ELR (cell line): ENCODE measurements around the gene SH3BP5L.
"Not testable (repeated sequence)": the region's sequence is repeated elsewhere in the genome, so short reads cannot be mapped to it uniquely, and the experiment has no call there.

Experiments used
- DNase-seq: peaks from one replicate; pipeline ENCODE4 v3.0.0-alpha.2; 2015; ENCODE audit warnings: low read depth

Gene SH3BP5L

GRCh38 chr1:248810000-248810726, 15.6 kb downstream of the SH3BP5L start:
- no peak for DNase-seq

- no peak for DNase-seq
These were observed 16.8 kb downstream of the SH3BP5L start for GRCh38 chr1:248808876-248809275.

DNA sequence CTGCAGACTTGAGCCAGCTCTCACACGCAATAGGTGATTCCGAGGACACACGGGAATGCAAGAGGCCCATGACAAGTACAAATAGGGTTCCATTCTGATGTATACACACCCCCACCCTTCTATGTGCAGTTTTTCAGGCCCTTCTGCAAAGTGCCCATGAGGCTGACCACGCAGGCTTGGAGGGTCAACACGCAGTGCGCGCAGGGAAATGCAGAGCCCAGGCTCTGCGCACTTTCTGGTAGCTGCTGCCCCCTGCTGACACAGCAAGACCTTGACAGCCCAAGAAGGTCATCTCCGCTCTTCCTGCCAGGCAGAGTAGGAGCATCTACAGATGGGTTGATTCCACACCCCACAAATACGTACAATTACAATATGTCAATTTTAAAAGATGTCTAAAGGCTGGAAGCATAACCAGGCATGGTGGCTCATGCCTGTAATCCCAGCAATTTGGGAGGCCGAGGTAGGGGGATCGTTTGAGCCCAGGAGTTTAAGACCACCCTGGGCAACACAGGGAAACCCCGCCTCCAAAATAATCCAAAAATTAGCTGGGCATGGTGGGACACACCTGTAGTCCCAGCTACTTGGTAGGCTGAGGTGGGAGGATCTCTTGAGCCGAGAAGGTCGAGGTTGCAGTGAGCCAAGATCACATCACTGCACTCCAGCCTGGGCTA, 18.5 kb downstream of the SH3BP5L start:
- DNase-seq = peak; percentile 57

GRCh38 chr1:248805876-248806275, 19.8 kb downstream of the SH3BP5L start:
- DNase-seq = peak; percentile 21

GRCh38 chr1:248804771-248805681, 20.7 kb downstream of the SH3BP5L start:
- no peak for DNase-seq

- DNase-seq = not testable (repeated sequence)
These were observed 22.2 kb downstream of the SH3BP5L start for GRCh38 chr1:248803501-248803900.

GRCh38 chr1:248802454-248802853, 23.3 kb downstream of the SH3BP5L start:
- no peak for DNase-seq

- no peak for DNase-seq
These were observed 25.3 kb downstream of the SH3BP5L start for GRCh38 chr1:248800459-248800858.

DNA sequence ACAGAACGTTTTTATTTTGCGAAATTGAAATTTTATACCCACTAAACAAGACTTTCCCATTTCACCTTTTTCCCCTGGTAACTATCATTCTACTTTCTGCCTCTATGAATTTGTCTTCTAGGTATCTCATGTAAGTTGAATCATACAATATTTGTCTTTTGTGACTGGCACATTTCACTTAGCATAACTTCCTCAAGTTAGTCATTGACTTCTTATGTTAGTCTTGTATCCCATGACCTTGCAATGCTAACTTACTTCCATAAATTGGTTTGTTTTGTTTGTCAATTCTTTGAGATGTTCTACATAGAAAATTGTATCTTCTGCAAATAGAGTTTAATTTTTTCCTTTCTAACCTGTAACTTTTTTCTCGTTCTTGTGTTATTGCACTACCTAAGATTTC, 26.9 kb downstream of the SH3BP5L start:
- DNase-seq = no peak

GRCh38 chr1:248794663-248795062, 31.1 kb downstream of the SH3BP5L start:
- not testable (repeated sequence) for DNase-seq

DNA sequence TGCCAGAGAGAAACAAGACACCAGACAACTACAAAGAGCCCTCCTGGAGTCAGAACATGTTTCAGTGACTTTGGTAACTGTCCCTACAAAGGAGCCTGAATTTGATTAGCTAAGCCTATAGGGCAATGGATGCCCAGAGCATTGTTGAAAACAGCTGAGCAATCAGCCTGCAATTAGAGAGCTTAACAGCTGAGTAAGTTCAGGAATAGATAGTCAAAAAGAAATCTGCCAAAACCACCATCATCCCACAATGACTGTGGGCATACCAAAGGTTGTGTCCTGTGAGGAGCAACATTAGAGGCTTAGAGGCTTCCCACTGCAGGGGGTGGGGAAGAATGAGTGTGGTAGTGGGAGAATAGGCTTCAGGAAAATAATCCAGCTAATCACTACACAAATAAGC, 32.1 kb downstream of the SH3BP5L start:
- no peak for DNase-seq

GRCh38 chr1:248792342-248792741, 33.4 kb downstream of the SH3BP5L start:
- DNase-seq = no peak

- DNase-seq = no peak
These were observed 34.7 kb downstream of the SH3BP5L start for GRCh38 chr1:248791010-248791409.

DNA sequence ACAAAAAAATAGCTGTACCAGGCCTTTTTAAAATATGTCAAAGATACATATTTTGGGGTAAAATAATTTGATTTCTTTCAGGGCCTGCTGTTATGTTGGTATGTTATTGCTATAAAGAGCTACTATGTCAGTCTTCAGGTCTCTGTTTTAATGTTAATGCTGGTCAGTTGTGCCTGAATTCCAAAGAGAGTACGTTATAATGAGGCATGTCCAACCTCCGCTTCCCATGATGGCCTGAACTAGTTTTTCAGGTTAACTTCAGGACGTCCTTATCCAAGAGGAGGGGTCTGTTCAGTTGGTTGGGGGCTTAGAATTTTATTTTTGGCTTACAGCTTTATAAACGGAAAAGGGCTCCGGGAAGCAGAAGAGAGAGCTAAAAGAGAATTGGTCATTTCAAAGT, 35.3 kb downstream of the SH3BP5L start:
- no peak for DNase-seq

GRCh38 chr1:248789337-248789736, 36.4 kb downstream of the SH3BP5L start:
- not testable (repeated sequence) for DNase-seq

DNA sequence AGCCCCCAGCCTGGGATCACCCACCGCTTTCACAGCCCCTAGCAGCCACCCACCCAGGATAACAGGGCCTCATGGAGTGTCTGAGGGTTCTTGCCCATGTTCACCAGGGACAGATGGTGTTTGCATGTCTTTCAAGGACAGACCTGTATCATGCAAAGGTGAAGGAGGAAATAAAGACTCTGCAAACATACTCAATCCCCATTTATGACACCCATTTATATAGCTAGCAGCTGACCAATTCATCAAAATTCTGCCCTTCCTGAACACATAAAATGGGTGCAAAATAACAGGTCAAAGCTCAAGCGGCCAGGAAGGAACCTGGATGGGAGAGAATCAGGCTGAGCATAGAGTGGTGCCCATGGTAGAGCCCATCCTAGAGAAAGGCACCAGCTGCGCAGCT, 37.4 kb downstream of the SH3BP5L start:
- no peak for DNase-seq

- no peak for DNase-seq
These were observed 38.3 kb downstream of the SH3BP5L start for GRCh38 chr1:248787430-248787829.

- DNase-seq = peak; percentile 5
These were observed 39.6 kb downstream of the SH3BP5L start for GRCh38 chr1:248786156-248786555.

DNA sequence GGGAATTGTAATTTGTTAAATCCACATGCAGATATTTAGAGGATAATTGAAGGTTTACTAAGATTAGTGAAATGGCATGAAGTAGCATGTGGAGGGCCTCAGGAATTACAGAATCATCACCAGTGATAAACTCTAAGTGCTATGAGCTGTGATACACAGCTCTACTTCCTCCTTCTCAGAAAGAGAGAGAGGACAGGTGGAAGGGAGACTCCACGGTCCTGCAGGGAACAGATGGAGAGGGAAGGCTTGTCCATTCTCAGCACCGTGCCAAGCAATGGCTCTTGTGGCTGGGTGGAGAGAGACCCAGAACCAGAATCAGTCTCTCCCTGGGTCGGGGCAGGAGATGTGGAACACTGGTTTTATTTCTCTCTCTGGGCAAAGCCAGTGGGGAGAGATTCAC, 42.3 kb downstream of the SH3BP5L start:
- DNase-seq = no peak

- no peak for DNase-seq
These were observed 43.1 kb downstream of the SH3BP5L start for GRCh38 chr1:248782416-248783141.

- no peak for DNase-seq
These were observed 46.4 kb downstream of the SH3BP5L start for GRCh38 chr1:248779350-248779749.

GRCh38 chr1:248778906-248779305, 46.8 kb downstream of the SH3BP5L start:
- no peak for DNase-seq
